Measurements from ENCODE around the gene NFASC. TPM values are rescaled to one million over a fixed set of nuclear protein-coding genes. Genes with fewer than 3 reads are reported as not detected.

The NFASC gene
- total RNA-seq, 4 donors from 2014 or later = 12.7 to 41.7 (median 19.2) TPM

- no peaks in the 10 kb centered on the region for H3K36me3 ChIP-seq
These were observed 33.8 kb upstream of the NFASC start for GRCh38 chr1:204836856-204837255.

GRCh38 chr1:204837440-204838084 is 33.1 kb upstream of the NFASC start:
- no peak for TF ChIP-seq POLR2A (IDR thresholded peaks at IDR 0.05)
- TF ChIP-seq EP300 (IDR thresholded peaks at IDR 0.05) = no peak
- TF ChIP-seq, protein P1, sequence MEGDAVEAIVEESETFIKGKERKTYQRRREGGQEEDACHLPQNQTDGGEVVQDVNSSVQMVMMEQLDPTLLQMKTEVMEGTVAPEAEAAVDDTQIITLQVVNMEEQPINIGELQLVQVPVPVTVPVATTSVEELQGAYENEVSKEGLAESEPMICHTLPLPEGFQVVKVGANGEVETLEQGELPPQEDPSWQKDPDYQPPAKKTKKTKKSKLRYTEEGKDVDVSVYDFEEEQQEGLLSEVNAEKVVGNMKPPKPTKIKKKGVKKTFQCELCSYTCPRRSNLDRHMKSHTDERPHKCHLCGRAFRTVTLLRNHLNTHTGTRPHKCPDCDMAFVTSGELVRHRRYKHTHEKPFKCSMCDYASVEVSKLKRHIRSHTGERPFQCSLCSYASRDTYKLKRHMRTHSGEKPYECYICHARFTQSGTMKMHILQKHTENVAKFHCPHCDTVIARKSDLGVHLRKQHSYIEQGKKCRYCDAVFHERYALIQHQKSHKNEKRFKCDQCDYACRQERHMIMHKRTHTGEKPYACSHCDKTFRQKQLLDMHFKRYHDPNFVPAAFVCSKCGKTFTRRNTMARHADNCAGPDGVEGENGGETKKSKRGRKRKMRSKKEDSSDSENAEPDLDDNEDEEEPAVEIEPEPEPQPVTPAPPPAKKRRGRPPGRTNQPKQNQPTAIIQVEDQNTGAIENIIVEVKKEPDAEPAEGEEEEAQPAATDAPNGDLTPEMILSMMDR (IDR thresholded peaks at IDR 0.05) = no peak
- no peak for TF ChIP-seq POLR2AphosphoS5 (IDR thresholded peaks at IDR 0.05)
- 32% methylated on average over 7 of the region's 7 CpGs for WGBS
- Histone ChIP-seq H3K36me3 (no peaks in the 10 kb centered on the region), H3K4me3 (no peak overlapping the region), H3K9me3 (no peaks in the 10 kb centered on the region), H3K4me1 (no peaks in the 10 kb centered on the region), H3K27ac (no peak overlapping the region), H3K27me3 (peaks cover 11% of the 10 kb centered on the region)
- no peak for DNase-seq (ENCODE audit: low spot score in 2 of 2)

More at GRCh38 chr1:204836856-204837255, 33.8 kb upstream of the NFASC start:
- TF ChIP-seq POLR2A (IDR thresholded peaks at IDR 0.05) (no peak), EP300 (IDR thresholded peaks at IDR 0.05) (no peak), POLR2AphosphoS5 (IDR thresholded peaks at IDR 0.05) (no peak)
- TF ChIP-seq, protein P1 (IDR thresholded peaks at IDR 0.05) = no peak
- 61% methylated on average over 1 of the region's 1 CpG for WGBS
- Histone ChIP-seq H3K4me3 (no peak overlapping the region), H3K9me3 (no peaks in the 10 kb centered on the region), H3K27me3 (peaks cover 17% of the 10 kb centered on the region), H3K27ac (no peak overlapping the region), H3K4me1 (no peaks in the 10 kb centered on the region)
- DNase-seq (ENCODE audit: low spot score in 2 of 2) = no peak

GRCh38 chr1:204841316-204841715 is 29.3 kb upstream of the NFASC start:
- no peaks in the 10 kb centered on the region for H3K4me1 ChIP-seq
- TF ChIP-seq, protein P1 (IDR thresholded peaks at IDR 0.05) = no peak
- TF ChIP-seq POLR2AphosphoS5 (IDR thresholded peaks at IDR 0.05) = no peak
- TF ChIP-seq EP300 (IDR thresholded peaks at IDR 0.05) = no peak
- peaks cover 12% of the 10 kb centered on the region for H3K27me3 ChIP-seq
- H3K4me3 ChIP-seq = no peak overlapping the region
- H3K9me3 ChIP-seq = no peaks in the 10 kb centered on the region
- H3K36me3 ChIP-seq = no peaks in the 10 kb centered on the region
- DNase-seq (ENCODE audit: low spot score in 2 of 2) = no peak
- WGBS = 63% methylated on average over 1 of the region's 1 CpG
- no peak overlapping the region for H3K27ac ChIP-seq

DNA sequence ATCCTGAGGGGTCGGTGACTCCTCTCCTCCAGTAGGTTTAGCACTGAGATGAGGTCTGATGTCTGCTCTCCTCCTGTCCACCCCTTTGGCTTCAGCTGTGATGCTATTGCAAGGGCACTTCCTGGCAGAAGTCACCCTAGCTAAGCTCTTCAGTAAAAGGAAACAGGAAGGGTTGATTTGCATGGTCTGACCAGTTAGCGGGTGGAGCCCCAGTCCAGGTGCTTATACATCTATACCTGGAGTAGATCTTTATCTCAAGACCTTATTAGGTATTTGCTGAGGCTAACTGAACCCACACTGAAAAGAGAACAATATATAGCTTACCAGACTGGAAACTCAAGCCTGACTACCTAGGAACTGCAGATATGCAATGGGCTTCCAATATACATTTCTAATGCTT is 28.9 kb upstream of the NFASC start:
- WGBS = 91% methylated on average over 2 of the region's 2 CpGs
- no peak for DNase-seq (ENCODE audit: low spot score in 2 of 2)
- H3K4me1 ChIP-seq = no peaks in the 10 kb centered on the region
- no peak overlapping the region for H3K27ac ChIP-seq
- H3K4me3 ChIP-seq = no peak overlapping the region
- H3K36me3 ChIP-seq = no peaks in the 10 kb centered on the region
- H3K27me3 ChIP-seq = peaks cover 12% of the 10 kb centered on the region
- TF ChIP-seq POLR2A (IDR thresholded peaks at IDR 0.05) (no peak), EP300 (IDR thresholded peaks at IDR 0.05) (no peak), POLR2AphosphoS5 (IDR thresholded peaks at IDR 0.05) (no peak)
- TF ChIP-seq, protein P1 (IDR thresholded peaks at IDR 0.05) = no peak
- H3K9me3 ChIP-seq = no peaks in the 10 kb centered on the region

DNA sequence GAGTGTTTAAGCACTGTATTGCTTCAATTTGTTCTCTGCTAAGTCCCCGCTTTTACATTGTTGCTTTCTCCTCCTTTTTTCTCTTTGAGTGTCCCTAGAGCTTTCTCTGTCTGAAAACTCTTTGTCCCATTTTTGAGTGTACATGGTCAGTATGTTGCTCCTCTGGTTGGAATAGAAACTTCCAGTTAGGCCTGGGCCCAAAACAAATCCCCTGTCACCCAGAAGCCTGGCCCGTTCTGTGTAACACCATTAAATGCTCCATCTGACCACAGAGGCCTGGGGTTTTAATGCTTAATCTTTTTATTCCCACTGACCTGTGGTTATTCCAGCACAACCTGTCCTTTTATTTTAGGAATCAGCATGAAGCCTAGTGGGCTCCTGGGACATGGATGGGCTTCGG is 28.3 kb upstream of the NFASC start:
- no peaks in the 10 kb centered on the region for H3K9me3 ChIP-seq
- WGBS = 81% methylated on average over 3 of the region's 3 CpGs
- H3K36me3 ChIP-seq = no peaks in the 10 kb centered on the region
- no peak overlapping the region for H3K4me3 ChIP-seq
- no peak for TF ChIP-seq EP300 (IDR thresholded peaks at IDR 0.05)
- TF ChIP-seq POLR2A (IDR thresholded peaks at IDR 0.05) = no peak
- no peak for TF ChIP-seq POLR2AphosphoS5 (IDR thresholded peaks at IDR 0.05)
- TF ChIP-seq, protein P1 (IDR thresholded peaks at IDR 0.05) = no peak
- DNase-seq (ENCODE audit: low spot score in 2 of 2) = no peak
- no peaks in the 10 kb centered on the region for H3K4me1 ChIP-seq
- H3K27ac ChIP-seq = no peak overlapping the region
- H3K27me3 ChIP-seq = peaks cover 12% of the 10 kb centered on the region

Data from suprapubic skin (tissue), 4 donors.